C4-2B (cell line): Measurements from ENCODE around the gene TCAF1.

Experiments used
- CTCF ChIP-seq: fragments of 450-650 bp; conservative IDR thresholded peaks from 2 replicates; pipeline ENCODE4 v1.5.1; 2017; ENCODE audit warnings: mild to moderate bottlenecking
- ZFX ChIP-seq: fragments of 450-650 bp; IDR thresholded peaks from 2 replicates; pipeline ENCODE4 v1.6.1; 2017

- no peak for TF ChIP-seq CTCF
- TF ChIP-seq ZFX: no peak
These were observed 440 bp upstream of the TCAF1 start for GRCh38 chr7:143902332-143902899.
